IMR-90 (cell line): ENCODE measurements around the gene H1-8. TPM values are rescaled to one million over a fixed set of nuclear protein-coding genes. Genes with fewer than 3 reads are reported as not detected.

Source experiments
- ATAC-seq: fragments of 200-7000 bp; cut with Tn5 transposase; 2 replicates; pipeline ENCODE4 v1.9.1; 2020; ENCODE audit warnings: low read depth, mild to moderate bottlenecking, moderate library complexity
- BruUV-seq: library from RNA; stranded (reverse); fragments of 400-500 nt; replicated peaks from 2 replicates; lab custom pipeline; 2021; lab: Mats Ljungman, UMichigan
- CTCF ChIA-PET: fragments of 300-600 bp; formaldehyde crosslinking; extraction: SDS; loops from one replicate; lab custom pipeline; 2021; ENCODE audit warnings: antibody characterized with exemption; lab: Yijun Ruan, JAX
- POLR2A ChIA-PET: fragments of 300-600 bp; sonication (Branson Sonifier 250); formaldehyde crosslinking; loops from one replicate; lab custom pipeline; 2022; ENCODE audit warnings: antibody characterized with exemption; ENCODE audit not compliant: unreplicated experiment; lab: Charles Lee
- DNase-seq: peaks from one replicate; pipeline ENCODE4 v3.0.0; 2013
- H2AFZ ChIP-seq: replicated peaks from 2 replicates; pipeline ENCODE3; 2013; ENCODE audit warnings: low read length, mild to moderate bottlenecking; ENCODE audit not compliant: poor library complexity
- H2AK5ac ChIP-seq: 2 replicates; pipeline ENCODE4 v1.6.1; 2013; ENCODE audit warnings: low read depth, low read length, inconsistent platforms
- H2AK9ac ChIP-seq: replicated peaks from 2 replicates; pipeline ENCODE3; 2013; ENCODE audit warnings: mild to moderate bottlenecking, low read depth, low read length, moderate library complexity; ENCODE audit not compliant: poor library complexity
- H2BK120ac ChIP-seq: 2 replicates; pipeline ENCODE4 v1.6.1; 2013; ENCODE audit warnings: low read depth, low read length, inconsistent platforms
- H2BK15ac ChIP-seq: 3 replicates; pipeline ENCODE4 v1.6.1; 2013; ENCODE audit warnings: low read depth, low read length, inconsistent platforms
- H2BK20ac ChIP-seq: 2 replicates; pipeline ENCODE4 v1.6.1; 2013; ENCODE audit warnings: low read depth, mild to moderate bottlenecking, inconsistent platforms, low read length, moderate library complexity
- H2BK5ac ChIP-seq: 2 replicates; pipeline ENCODE4 v1.6.1; 2013; ENCODE audit warnings: mild to moderate bottlenecking, low read depth, low read length, inconsistent platforms; ENCODE audit not compliant: poor library complexity, severe bottlenecking
- H3K14ac ChIP-seq: replicated peaks from 2 replicates; pipeline ENCODE4 v1.6.1; 2013; ENCODE audit warnings: low read depth, low read length, inconsistent platforms
- H3K18ac ChIP-seq: 2 replicates; pipeline ENCODE4 v1.6.1; 2013; ENCODE audit warnings: low read depth, low read length, control low read depth
- H3K23ac ChIP-seq: 2 replicates; pipeline ENCODE4 v1.6.1; 2013; ENCODE audit warnings: low read depth, low read length, inconsistent platforms
- H3K27ac ChIP-seq: 2 replicates; pipeline ENCODE4 v1.5.1; 2013; ENCODE audit warnings: mild to moderate bottlenecking, control low read depth, low read length; ENCODE audit not compliant: insufficient read depth
- H3K27me3 ChIP-seq: 2 replicates; pipeline ENCODE4 v1.6.1; 2013; ENCODE audit warnings: low read length; ENCODE audit not compliant: control insufficient read depth, insufficient read depth
- H3K36me3 ChIP-seq: 2 replicates; pipeline ENCODE4 v1.6.1; 2013; ENCODE audit warnings: low read length, mixed read lengths; ENCODE audit not compliant: control insufficient read depth, insufficient read depth
- H3K4ac ChIP-seq: 2 replicates; pipeline ENCODE4 v1.6.1; 2013; ENCODE audit warnings: low read depth, low read length, inconsistent platforms
- H3K4me1 ChIP-seq: 2 replicates; pipeline ENCODE4 v1.6.1; 2013; ENCODE audit warnings: low read length, mixed read lengths; ENCODE audit not compliant: control insufficient read depth, insufficient read depth
- H3K4me2 ChIP-seq: 2 replicates; pipeline ENCODE4 v1.6.1; 2013; ENCODE audit warnings: low read depth, mild to moderate bottlenecking, control low read depth, low read length, moderate library complexity
- H3K4me3 ChIP-seq: 2 replicates; pipeline ENCODE4 v1.5.1; 2013; ENCODE audit warnings: low read depth, mild to moderate bottlenecking, control low read depth, low read length, moderate library complexity; ENCODE audit not compliant: insufficient read depth
- H3K56ac ChIP-seq: 2 replicates; pipeline ENCODE4 v1.6.1; 2013; ENCODE audit warnings: low read length, inconsistent platforms; ENCODE audit not compliant: insufficient read depth; ENCODE audit errors: extremely low read depth
- H3K79me1 ChIP-seq, 2 experiments: 2 replicates each; pipeline ENCODE4 v1.6.1; 2013; ENCODE audit warnings: low read length in 2 of 2, inconsistent platforms in 1 of 2, low read depth in 1 of 2
- H3K9ac ChIP-seq: 2 replicates; pipeline ENCODE4 v1.6.1; 2013; ENCODE audit warnings: low read depth, low read length, control low read depth
- H3K9me1 ChIP-seq: 2 replicates; pipeline ENCODE4 v1.6.1; 2013; ENCODE audit warnings: low read length, inconsistent platforms; ENCODE audit not compliant: insufficient read depth
- H3K9me3 ChIP-seq: 2 replicates; pipeline ENCODE4 v1.6.1; 2013; ENCODE audit warnings: low read length; ENCODE audit not compliant: control insufficient read depth, insufficient read depth
- H4K20me1 ChIP-seq: 2 replicates; pipeline ENCODE4 v1.6.1; 2013; ENCODE audit warnings: low read length, inconsistent platforms; ENCODE audit not compliant: insufficient read depth
- H4K5ac ChIP-seq: 2 replicates; pipeline ENCODE4 v1.6.1; 2013; ENCODE audit warnings: mild to moderate bottlenecking, low read depth, low read length, control low read depth
- H4K8ac ChIP-seq, 2 experiments: 2 replicates each; pipeline ENCODE4 v1.6.1; 2013; ENCODE audit warnings: low read depth in 2 of 2, low read length in 2 of 2, control low read depth in 1 of 2, inconsistent platforms in 1 of 2
- H4K91ac ChIP-seq: 2 replicates; pipeline ENCODE4 v1.6.1; 2013; ENCODE audit warnings: low read depth, low read length, inconsistent platforms; ENCODE audit not compliant: insufficient read depth
- CHD1 ChIP-seq: IDR thresholded peaks from 2 replicates; pipeline ENCODE4 v1.6.1; 2012; ENCODE audit warnings: low read depth, low read length, improper control_type of control experiment
- MAZ ChIP-seq: IDR thresholded peaks from 2 replicates; pipeline ENCODE4 v1.6.1; 2012; ENCODE audit warnings: low read depth, mild to moderate bottlenecking, low read length, improper control_type of control experiment, moderate library complexity, borderline replicate concordance
- RCOR1 ChIP-seq: IDR thresholded peaks from 2 replicates; pipeline ENCODE4 v1.6.1; 2012; ENCODE audit warnings: mild to moderate bottlenecking, low read length, improper control_type of control experiment; ENCODE audit not compliant: insufficient replicate concordance
- WGBS, 2 experiments: methylation state at CpG; one replicate each; pipeline versions ENCODE4 v1.1.5 to v1.1.7; 2013; ENCODE audit warnings: missing lambda C conversion rate in 2 of 2; ENCODE audit not compliant: insufficient read length in 1 of 2; ENCODE audit errors: extremely low coverage in 2 of 2; 5-methylcytosine and 5-hydroxymethylcytosine counted together
- dilution Hi-C: fragments of 300-500 bp; cut with HindIII; formaldehyde crosslinking; loops from one replicate; pipeline ENCODE4 v1.14.3; 2018; ENCODE audit warnings: low sequenced_read_pairs; ENCODE audit not compliant: unreplicated experiment
- in situ Hi-C: fragments of 300-500 bp; cut with MboI; formaldehyde crosslinking; loops from 3 replicates; pipeline ENCODE4 v1.14.3; 2019; ENCODE audit warnings: low sequenced_read_pairs, inconsistent platforms, mixed read lengths
- intact Hi-C: fragments of 100-400 bp; cut with micrococcal nuclease; formaldehyde crosslinking; loops from 2 replicates; pipeline ENCODE4 v1.10.0; 2022
- polyA plus RNA-seq, 3 experiments: library from polyadenylated mRNA; depleted of rRNA; stranded (reverse); fragments of >200 nt; gene quantifications; 2 replicates each; pipeline ENCODE4 v1.2.3, GENCODE V29; 2012; ENCODE audit warnings: low replicate concordance in 1 of 3
- total RNA-seq: library from RNA; depleted of rRNA; stranded (reverse); fragments of >200 nt; gene quantifications from 2 replicates; pipeline ENCODE4 v1.2.3, GENCODE V29; 2012

The H1-8 gene
- total and polyA plus RNA-seq, 2 of the 4 experiments (the other 2 are of a cell fraction): not detected

- intact Hi-C loops: loop anchor here (2.0 to 5.0 kb wide), 2 partner anchors 36 to 118 kb away; partner anchors contain the start of gene IFT122
- peak overlapping the region; percentile 96 for H3K14ac ChIP-seq
- H3K9me1 ChIP-seq: peaks cover 25% of the 10 kb centered on the region
- H4K8ac ChIP-seq: peak overlapping the region; percentile 79 to 99
- H3K4ac ChIP-seq: peak overlapping the region; percentile 98
- H2BK20ac ChIP-seq: peak overlapping the region; percentile 95
- dilution Hi-C loops: no loop called here
- peak overlapping the region; percentile 100 for H4K5ac ChIP-seq
- peak overlapping the region; percentile 96 for H2AK9ac ChIP-seq
- peak; percentile 56 for DNase-seq
- H3K9ac ChIP-seq: peak overlapping the region; percentile 94
- no TSS peak for BruUV-seq
- 80% methylated on average over 1 of the region's 16 CpGs; no CpG with 5 or more reads in 1 of the 2 experiments for WGBS, 2 experiments
- H3K27ac ChIP-seq: peak overlapping the region; percentile 98
- peak overlapping the region; percentile 96 for H2AK5ac ChIP-seq
- H3K79me1 ChIP-seq: peaks cover 13 to 41% of the 10 kb centered on the region in 2 experiments; a peak in 3 of 4 replicates
- H3K27me3 ChIP-seq: no peaks in the 10 kb centered on the region
- peak overlapping the region; percentile 74 for H2AFZ ChIP-seq
- ChIA-PET POLR2A (no interaction called here), CTCF (interaction anchor here (1.8 kb wide), 1 partner anchor 70 kb away, joined by 4 read pairs; no protein-coding TSS in a partner anchor)
- peak overlapping the region; percentile 24 for H3K4me3 ChIP-seq
- H3K18ac ChIP-seq: peak overlapping the region; percentile 99
- H2BK15ac ChIP-seq: peak overlapping the region; percentile 95; the same call in 2 of the 3 replicates
- peak overlapping the region; percentile 88 for H2BK120ac ChIP-seq
- H3K56ac ChIP-seq: peak overlapping the region; percentile 94
- no peaks in the 10 kb centered on the region for H4K20me1 ChIP-seq
- peak overlapping the region; percentile 96 for H2BK5ac ChIP-seq
- H3K9me3 ChIP-seq: no peaks in the 10 kb centered on the region
- peaks cover 37% of the 10 kb centered on the region for H3K4me1 ChIP-seq
- peak overlapping the region; percentile 97 for H4K91ac ChIP-seq
- in situ Hi-C loops: no loop called here
- peak; percentile 60 for ATAC-seq
- peak overlapping the region; percentile 93 for H3K4me2 ChIP-seq
- H3K23ac ChIP-seq: peak overlapping the region; percentile 58; the same call in 1 of the 2 replicates
- TF ChIP-seq MAZ (peak; percentile 67; the same call in 1 of the 2 replicates), CHD1 (no peak), RCOR1 (peak; percentile 37)
- H3K36me3 ChIP-seq: peaks cover 49% of the 10 kb centered on the region
Observed at GRCh38 chr3:129560269-129560787, 17.4 kb downstream of the H1-8 start.
